ENCODE measurements around the gene RASAL2. TPM values are rescaled to one million over a fixed set of nuclear protein-coding genes. Genes with fewer than 3 reads are reported as not detected.

Gene RASAL2
- total RNA-seq, 3 donors from 2014 or later: 13.0 to 17.5 (median 14.2) TPM

DNA sequence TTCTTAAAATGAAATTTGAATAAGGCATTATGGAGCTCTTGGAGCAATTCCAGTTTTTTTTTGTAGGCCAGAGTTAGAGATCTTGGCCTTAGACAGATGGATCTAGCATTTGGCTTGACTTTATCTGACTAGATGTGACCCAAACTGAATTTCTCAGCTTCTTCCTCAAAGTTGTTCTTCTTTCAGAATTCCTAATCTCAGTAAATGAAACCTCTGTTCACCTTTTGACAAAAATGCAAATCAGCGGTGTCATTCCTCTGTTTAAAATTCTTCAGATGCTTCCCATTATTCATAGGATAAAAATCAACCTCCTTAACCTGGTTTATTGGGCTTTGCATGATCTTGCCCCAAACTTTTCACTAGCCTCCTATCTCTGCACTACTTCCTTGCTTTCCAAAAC, 177.6 kb downstream of the RASAL2 start:
- intact Hi-C loops (cut with DNase I, micrococcal nuclease): loop anchor here (10.0 kb wide), 2 partner anchors 177 to 237 kb away; partner anchors contain the start of gene RASAL2 (in 1 of the 2)
- Histone ChIP-seq H3K36me3 (ENCODE audit: low read depth) (no peaks in the 10 kb centered on the region), H3K4me3 (no peak overlapping the region), H3K4me1 (ENCODE audit: low read depth) (no peaks in the 10 kb centered on the region), H3K9me3 (no peaks in the 10 kb centered on the region)
- TF ChIP-seq, protein P1, sequence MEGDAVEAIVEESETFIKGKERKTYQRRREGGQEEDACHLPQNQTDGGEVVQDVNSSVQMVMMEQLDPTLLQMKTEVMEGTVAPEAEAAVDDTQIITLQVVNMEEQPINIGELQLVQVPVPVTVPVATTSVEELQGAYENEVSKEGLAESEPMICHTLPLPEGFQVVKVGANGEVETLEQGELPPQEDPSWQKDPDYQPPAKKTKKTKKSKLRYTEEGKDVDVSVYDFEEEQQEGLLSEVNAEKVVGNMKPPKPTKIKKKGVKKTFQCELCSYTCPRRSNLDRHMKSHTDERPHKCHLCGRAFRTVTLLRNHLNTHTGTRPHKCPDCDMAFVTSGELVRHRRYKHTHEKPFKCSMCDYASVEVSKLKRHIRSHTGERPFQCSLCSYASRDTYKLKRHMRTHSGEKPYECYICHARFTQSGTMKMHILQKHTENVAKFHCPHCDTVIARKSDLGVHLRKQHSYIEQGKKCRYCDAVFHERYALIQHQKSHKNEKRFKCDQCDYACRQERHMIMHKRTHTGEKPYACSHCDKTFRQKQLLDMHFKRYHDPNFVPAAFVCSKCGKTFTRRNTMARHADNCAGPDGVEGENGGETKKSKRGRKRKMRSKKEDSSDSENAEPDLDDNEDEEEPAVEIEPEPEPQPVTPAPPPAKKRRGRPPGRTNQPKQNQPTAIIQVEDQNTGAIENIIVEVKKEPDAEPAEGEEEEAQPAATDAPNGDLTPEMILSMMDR (IDR thresholded peaks at IDR 0.05): no peak
- no peak for ATAC-seq
- DNase-seq: no peak

DNA sequence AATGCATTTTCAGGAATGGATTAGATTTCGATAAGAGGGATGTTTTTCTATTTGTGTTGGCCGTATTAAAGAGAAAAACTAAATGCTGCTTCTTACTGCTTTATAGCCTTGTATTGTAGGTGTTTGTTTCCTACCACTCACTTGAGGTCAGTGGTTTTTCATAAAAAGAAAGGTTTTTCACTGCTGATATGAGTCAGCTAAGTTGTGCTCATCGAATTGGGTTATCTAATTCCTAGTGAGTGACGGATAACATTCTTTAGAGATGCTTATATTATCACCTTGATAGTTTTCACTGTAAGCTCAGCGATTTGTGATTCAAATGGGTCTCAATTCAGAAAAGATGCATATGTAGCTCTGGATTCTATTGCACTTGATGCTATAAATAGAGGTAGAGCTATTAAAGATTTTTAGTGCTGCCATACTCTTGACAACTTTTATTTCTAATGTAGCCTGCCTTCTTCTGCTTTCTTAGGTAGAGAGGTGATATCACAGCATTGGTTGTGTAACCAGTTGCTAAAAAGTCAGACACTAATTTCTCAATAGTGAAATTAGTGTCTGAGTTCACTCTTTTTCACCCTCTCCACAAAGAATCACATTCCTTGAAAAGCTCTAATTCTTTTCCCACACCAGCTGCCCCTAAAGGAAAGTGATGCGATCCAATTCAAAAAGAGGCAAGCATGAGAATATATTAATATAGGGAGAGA, 180.0 kb downstream of the RASAL2 start:
- TF ChIP-seq, protein P1 (IDR thresholded peaks at IDR 0.05): no peak
- ATAC-seq (no peak), DNase-seq (no peak)
- H3K4me1 ChIP-seq (ENCODE audit: low read depth): no peaks in the 10 kb centered on the region
- no peak overlapping the region for H3K4me3 ChIP-seq
- intact Hi-C loops (cut with DNase I, micrococcal nuclease): loop anchor here (10.0 kb wide), 2 partner anchors 179 to 239 kb away; partner anchors contain the start of gene RASAL2 (in 1 of the 2)
- no peaks in the 10 kb centered on the region for H3K36me3 ChIP-seq (ENCODE audit: low read depth)
- H3K9me3 ChIP-seq: no peaks in the 10 kb centered on the region

DNA sequence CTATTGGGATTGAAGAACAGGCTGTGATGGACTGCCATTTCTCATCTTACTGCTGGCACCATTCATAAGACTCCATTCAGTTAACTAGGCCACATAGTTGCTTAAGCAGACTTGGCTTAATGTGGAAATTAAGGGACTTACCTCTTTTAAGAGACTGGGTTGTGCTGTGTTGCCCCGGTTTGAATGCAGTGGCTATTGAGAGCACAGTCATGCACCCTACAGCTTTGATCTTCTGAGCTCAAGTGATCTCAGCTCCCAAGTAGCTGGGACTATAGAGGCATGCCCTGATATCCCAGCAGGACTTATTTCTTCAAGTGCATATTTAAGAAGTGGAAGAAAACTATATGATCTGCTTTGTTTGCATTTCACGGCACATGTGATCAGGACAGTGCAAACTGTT, 181.1 kb downstream of the RASAL2 start:
- Histone ChIP-seq H3K4me1 (ENCODE audit: low read depth) (no peaks in the 10 kb centered on the region), H3K36me3 (ENCODE audit: low read depth) (no peaks in the 10 kb centered on the region), H3K9me3 (no peaks in the 10 kb centered on the region), H3K4me3 (no peak overlapping the region)
- ATAC-seq: no peak
- DNase-seq: no peak
- TF ChIP-seq, protein P1 (IDR thresholded peaks at IDR 0.05): no peak
- intact Hi-C loops (cut with DNase I, micrococcal nuclease): loop anchor here (10.0 kb wide), 2 partner anchors 180 to 240 kb away; partner anchors contain the start of gene RASAL2 (in 1 of the 2)

DNA sequence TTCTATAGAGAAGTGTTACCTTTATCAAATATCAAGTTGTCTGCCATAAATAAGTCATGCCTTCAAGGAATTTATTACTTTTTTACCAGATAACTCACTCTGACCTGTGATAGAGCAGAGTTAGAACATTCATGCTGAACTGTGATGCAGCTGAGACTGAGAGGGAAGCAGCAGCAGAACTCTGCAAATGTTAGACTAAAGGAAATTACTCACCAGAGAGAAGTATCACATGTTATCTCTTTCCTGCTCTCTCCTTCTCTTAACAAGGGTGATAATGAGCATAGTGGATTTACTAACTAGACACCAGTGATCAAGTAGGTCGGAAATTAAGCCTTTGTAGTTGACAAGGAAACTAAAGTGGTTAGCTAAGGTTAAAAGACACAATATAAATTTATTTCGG, 181.6 kb downstream of the RASAL2 start:
- Histone ChIP-seq H3K9me3 (no peaks in the 10 kb centered on the region), H3K4me1 (ENCODE audit: low read depth) (no peaks in the 10 kb centered on the region), H3K4me3 (no peak overlapping the region), H3K36me3 (ENCODE audit: low read depth) (no peaks in the 10 kb centered on the region)
- ATAC-seq (no peak), DNase-seq (no peak)
- intact Hi-C loops (cut with DNase I, micrococcal nuclease): loop anchor here (10.0 kb wide), 2 partner anchors 181 to 241 kb away; partner anchors contain the start of gene RASAL2 (in 1 of the 2)
- TF ChIP-seq, protein P1 (IDR thresholded peaks at IDR 0.05): no peak

DNA sequence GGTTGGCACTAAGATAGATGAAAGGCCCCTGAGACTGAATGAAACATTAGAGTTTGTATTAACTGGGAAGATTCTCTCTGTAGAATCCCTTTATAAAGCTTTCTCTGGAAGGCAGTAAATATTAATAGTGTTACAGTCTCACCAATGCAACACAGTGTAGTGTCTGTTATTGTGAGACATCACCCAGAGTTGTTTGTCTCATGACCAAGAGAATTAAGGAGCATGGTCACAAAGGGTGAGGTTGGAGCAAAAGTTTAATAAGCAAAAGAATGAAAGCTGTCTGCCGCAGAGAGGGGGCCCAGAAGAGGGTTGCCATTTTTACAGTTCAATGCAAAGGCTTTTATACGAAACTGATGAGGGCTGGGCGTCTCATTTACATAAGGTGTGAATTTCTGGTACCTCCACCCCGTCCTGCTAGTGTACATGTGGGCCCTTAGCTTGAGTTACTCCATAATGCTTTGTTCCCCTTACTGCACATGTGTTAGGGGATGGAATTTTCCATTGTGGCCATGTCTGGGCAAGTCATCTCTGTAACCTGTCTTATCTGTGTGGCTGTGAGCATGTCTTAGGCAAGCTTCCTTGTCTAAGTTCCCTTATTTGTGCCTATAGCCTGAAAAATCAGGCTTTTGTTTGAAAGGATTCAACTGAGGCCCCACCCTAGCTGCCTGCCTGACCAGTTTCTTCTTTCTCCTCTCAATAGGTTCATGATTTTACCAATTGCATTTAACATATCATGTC, 184.1 kb downstream of the RASAL2 start:
- DNase-seq (no peak), ATAC-seq (no peak)
- intact Hi-C loops (cut with DNase I, micrococcal nuclease): loop anchor here (10.0 kb wide), 2 partner anchors 183 to 243 kb away; partner anchors contain the start of gene RASAL2 (in 1 of the 2)
- Histone ChIP-seq H3K4me1 (ENCODE audit: low read depth) (no peaks in the 10 kb centered on the region), H3K4me3 (no peak overlapping the region), H3K9me3 (no peaks in the 10 kb centered on the region), H3K36me3 (ENCODE audit: low read depth) (no peaks in the 10 kb centered on the region)
- TF ChIP-seq, protein P1 (IDR thresholded peaks at IDR 0.05): no peak
